HG02623 (cell line): ENCODE data around the gene SLC25A19.

ENCODE experiments used
- ATAC-seq: cut with Tn5 transposase; IDR thresholded peaks from one replicate; pipeline ENCODE4 v1.9.1; 2021; ENCODE audit warnings: moderate library complexity; ENCODE audit not compliant: unreplicated experiment

The SLC25A19 gene

GRCh38 chr17:75289115-75289831, at the start of gene SLC25A19:
TSS of gene SLC25A19 (minus strand) at chr17:75289433. CDS start at chr17:75286764, 2,669 bp downstream.
- ATAC-seq, result peak; percentile 90

GRCh38 chr17:75338335-75338734, 49.1 kb upstream of the SLC25A19 start:
- ATAC-seq, result no peak

DNA sequence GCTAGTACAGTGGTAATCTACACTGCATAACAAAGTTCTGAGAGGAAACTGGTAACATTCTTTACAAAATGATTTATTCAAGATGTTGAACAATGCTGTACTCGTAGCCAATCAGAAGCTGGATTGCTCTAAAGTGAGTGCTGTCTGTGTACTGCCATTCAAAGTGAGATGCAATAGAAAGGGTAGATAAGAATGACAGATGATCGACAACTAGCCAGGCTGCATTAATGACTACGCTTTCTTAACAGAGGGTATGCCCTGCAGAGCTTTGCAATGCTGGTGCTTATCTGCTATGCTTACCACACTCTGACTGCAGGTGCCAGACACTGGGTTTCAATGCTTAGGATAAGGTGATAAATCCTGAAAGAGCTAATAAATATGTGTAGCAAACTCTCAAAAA, 46.1 kb upstream of the SLC25A19 start:
- no peak for ATAC-seq

GRCh38 chr17:75334723-75335122, 45.5 kb upstream of the SLC25A19 start:
- no peak for ATAC-seq

- no peak for ATAC-seq
Measured at GRCh38 chr17:75331671-75332070, 42.4 kb upstream of the SLC25A19 start.

DNA sequence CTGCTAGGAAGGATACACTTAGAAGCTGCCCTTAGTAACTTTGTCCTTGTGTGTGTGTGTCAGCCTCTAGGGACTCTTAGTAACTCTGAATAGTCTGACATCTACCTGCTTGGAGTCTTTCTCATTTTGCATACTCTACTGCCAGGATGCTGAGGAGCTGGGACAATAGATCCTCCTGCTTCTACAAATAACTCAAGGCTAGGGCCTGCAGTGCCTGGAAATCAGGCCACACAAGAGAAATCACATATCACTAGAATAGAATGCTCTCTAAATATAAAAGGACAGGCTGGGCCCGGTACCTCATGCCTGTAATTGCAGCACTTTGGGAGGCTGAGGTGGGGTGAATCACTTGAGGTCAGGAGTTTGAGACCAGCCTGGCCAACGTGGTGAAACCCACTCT, 38.5 kb upstream of the SLC25A19 start:
- ATAC-seq, result no peak

DNA sequence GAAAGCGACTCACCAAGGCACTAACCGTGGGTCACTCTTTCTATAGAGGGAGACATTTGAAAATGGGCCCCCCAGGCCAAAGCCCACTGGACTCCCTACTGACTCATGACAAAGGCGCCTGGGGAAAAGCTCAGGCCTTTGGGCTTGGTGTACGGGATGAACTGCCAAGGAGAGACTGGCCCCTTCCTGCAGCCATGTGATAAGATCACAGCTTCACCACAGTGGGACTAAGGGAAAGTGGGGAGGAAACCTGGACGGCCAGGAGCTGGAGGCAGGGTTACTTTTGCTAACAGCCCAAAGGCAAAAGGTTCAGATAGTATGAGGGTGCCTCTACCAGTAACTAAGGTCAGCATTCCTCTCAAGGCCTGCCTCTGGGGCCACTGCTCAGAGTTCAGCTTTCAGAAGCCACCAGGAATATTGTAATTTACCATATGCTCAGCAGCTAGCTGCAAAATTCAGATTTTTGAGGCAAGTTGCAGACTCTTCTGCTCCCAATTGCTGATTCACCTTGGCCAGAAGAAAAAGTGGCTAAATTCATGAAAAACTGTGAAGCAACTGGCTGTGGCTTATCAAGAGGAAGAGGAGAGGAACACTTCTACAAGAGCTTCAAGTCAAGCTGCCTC, 37.1 kb upstream of the SLC25A19 start:
- no peak for ATAC-seq

DNA sequence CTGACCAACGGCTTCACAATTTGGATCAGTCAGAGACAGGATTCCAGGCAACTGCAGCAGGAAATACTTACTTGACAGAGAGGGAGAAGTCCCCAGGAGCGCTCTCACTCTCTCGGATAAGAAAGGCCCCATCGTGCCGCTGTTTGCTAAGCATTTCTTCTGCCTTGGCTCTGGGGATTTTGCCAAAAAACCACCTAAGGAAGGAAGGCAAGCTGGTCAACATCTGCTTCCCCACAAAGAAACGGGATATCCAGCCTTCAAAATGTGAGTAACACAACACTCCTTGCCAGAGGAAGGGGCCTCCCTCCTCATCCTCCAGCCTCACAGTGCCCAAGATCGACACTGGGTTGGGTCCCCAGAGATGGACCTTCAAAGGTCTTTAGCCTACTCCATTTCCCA, 36.6 kb upstream of the SLC25A19 start:
- no peak for ATAC-seq

DNA sequence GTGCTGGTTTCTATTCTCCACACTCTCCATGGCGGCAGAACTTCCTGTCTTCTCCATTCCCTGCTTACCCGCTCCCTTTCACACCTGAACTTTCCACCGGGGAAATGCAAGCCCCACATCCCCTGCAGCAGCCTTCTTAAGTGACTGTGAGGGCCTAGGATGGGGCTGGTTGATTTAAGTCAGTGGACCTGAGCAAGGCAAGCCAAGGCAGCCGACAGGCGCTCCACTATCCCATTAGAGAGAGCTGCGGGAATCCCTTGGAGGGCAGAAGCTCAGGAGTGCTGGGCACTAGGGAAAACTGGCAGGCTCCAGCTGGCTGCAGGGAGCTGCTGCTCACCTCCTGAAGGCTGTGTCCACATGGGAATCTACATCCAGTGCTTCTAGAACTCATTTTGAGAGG, 36.1 kb upstream of the SLC25A19 start:
- ATAC-seq, result no peak

- no peak for ATAC-seq
Measured at GRCh38 chr17:75321506-75321905, 32.3 kb upstream of the SLC25A19 start.

DNA sequence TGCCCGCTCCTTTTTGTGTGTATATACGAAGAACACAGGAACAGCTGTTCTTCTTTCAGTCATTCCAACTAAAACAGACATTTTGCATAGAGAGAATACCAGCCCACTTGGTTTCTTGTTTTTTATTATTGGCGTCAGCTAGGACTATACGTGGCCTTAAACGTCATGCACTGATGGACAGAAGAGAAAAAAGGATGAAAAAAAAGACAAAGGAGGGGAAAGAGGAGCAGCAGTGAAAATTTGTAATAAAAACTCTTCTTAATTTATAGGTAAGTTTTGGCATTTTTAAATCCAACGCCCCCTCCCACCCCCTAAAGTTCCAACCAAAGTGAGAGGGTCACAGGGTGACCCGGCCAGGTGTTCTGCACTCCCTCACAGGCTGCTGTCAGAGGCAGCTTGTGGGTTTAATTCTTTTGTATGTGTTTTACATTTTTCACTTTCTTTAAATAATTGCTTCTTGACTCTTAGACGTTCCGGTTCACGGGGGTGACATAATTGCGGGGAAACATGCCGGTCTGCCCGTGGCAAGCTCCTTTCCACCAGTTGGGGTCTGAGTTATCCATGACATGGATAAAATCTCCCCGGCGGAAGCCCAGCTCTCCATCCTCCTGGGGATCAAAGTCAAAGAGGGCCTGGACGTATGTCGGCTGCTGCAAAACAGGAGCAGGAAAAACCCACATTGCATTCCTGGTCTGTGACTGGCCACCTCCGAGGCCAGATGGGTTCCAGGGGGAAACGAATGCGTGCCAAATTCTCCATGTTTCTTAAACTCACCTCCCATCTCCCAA, 30.9 kb upstream of the SLC25A19 start:
- peak; percentile 57 for ATAC-seq

DNA sequence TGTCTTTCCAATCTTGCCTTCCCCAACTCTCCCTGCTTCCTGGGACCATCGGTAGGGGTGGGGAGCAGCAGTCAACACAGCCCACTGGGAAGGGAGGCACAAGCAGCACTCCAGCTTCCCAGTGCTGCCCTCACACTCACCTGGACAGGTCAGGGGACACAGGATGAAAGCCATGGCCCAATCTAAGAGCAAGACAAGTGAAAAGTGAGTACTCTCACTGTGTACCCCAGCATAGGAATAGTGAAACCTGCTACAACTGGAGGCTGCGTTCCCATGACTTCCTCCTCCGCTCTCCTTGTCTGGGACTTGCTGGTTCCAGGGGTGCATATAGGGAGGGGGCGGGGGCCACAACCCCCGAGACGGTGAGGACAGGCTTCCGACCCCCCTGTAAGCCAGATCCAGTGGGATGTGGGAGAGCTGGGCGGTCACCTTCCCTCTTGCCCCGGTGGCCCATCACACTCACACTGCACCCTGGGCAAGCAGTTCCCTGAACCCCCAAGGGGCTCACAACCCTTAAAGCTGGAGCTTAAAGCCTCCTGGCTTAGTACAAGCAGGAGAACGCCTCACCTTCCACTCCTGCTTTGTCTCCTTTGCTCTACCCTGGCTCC, 29.5 kb upstream of the SLC25A19 start:
- no peak for ATAC-seq

DNA sequence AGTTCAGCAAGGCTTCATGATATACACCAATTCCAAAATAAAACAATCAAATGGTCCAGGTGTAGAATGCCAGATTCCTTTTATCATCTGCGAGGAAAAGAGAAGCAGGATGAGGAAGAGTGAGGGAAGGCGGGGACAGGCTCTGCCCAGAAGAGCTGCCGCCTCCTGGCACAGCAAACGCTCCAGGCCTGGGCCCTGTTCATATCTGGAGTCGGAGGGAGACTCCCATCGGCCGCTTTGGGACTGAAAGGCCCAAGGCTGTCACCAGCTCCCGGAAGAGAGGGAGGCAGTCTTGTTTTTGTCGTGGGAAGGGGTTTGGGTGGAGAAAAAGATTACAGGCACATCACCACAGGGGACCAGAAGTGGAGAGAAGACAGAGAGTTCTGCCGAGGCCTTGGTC, 29.0 kb upstream of the SLC25A19 start:
- no peak for ATAC-seq

DNA sequence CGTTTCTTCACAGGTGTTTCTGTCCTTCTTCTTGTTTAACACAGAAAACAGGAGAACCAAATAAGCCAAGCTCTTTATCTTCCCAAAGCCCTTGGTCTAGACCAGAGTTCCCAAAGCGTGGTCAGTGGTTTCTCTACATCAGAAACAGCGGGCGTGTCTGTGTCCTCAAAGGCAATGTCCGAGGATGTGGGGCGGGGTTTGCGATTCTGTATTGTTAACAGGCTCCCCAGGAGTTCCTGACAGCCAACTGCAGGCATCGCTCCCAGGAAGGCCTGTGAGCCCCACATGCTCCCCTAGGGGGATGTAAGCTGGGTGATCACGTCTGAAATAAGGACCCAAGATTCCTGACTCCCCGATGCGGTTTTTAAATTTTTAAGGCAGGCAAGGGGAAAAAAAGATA, 28.4 kb upstream of the SLC25A19 start:
- ATAC-seq, result no peak

- ATAC-seq, result no peak
Measured at GRCh38 chr17:75316253-75316652, 27.0 kb upstream of the SLC25A19 start.

DNA sequence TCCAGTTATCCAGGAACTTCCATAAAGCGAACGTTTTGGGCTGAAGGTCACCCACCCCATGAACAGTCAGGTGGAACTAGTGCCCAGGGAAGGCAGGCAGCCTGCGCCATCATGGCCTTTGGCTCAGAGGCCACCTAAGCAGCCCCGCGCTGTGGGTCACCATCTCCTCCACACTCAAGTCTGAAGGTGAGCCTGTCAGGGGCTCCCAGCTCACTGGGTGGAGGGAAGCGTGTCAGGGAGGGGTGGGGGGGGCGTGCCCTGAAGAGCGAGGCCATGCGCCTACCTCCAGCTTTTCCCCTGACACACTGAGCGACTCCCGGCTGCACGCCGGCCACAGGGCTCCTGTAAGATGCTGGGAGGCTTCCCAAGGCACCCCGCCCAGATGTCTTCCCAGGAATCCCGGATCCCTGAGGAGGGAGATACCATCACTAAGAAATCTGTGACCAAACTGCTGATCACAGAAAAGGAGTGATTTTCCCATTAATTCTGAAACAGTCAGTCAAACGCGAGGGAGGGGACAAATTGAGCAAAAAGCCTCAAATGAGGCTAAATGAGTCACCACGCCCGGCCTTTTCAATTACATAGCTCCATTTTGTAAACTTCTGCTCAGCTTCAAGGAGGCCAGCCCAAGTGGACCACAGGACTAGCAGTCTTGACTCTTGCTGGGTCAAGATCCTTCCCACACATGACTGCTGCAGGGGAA, 26.5 kb upstream of the SLC25A19 start:
- no peak for ATAC-seq

- no peak for ATAC-seq
Measured at GRCh38 chr17:75313941-75314551, 24.8 kb upstream of the SLC25A19 start.

GRCh38 chr17:75308732-75309629, 19.7 kb upstream of the SLC25A19 start:
- ATAC-seq, result no peak

- ATAC-seq, result no peak
Measured at GRCh38 chr17:75307957-75308731, 18.9 kb upstream of the SLC25A19 start.
